Mesothelial cell of epicardium (in vitro differentiated cells): ENCODE data around the gene SLC16A5. TPM values are rescaled to one million over a fixed set of nuclear protein-coding genes. Genes with fewer than 3 reads are reported as not detected.
"Not testable (repeated sequence)": the region's sequence is repeated elsewhere in the genome, so short reads cannot be mapped to it uniquely, and the experiment has no call there.

Source experiments
- DNase-seq, 2 experiments: peaks; one replicate each; pipeline ENCODE4 v3.0.0; 2021; ENCODE audit warnings: low spot score in 2 of 2; ENCODE audit not compliant: unreplicated experiment in 2 of 2
- H3K27ac Mint-ChIP-seq: 2 replicates; pipeline ENCODE4 v1.8.0; 2021; ENCODE audit warnings: mixed read lengths
- H3K27me3 Mint-ChIP-seq: 2 replicates; pipeline ENCODE4 v1.8.0; 2021; ENCODE audit warnings: low read depth, mixed read lengths
- H3K36me3 Mint-ChIP-seq: 2 replicates; pipeline ENCODE4 v1.8.0; 2021; ENCODE audit warnings: mixed read lengths
- H3K4me1 Mint-ChIP-seq: 2 replicates; pipeline ENCODE4 v1.8.0; 2021; ENCODE audit warnings: mixed read lengths
- H3K4me3 Mint-ChIP-seq: 2 replicates; pipeline ENCODE4 v1.8.0; 2021; ENCODE audit warnings: mild to moderate bottlenecking, moderate library complexity, mixed read lengths
- H3K9me3 Mint-ChIP-seq: 2 replicates; pipeline ENCODE4 v1.8.0; 2021; ENCODE audit warnings: mixed read lengths
- CTCF ChIP-seq: fragments of 200-600 bp; sonication (generic); IDR thresholded peaks from one replicate; pipeline ENCODE4 v1.5.0; 2021; ENCODE audit warnings: antibody characterized with exemption; ENCODE audit not compliant: unreplicated experiment
- total RNA-seq: library from RNA; stranded (reverse); gene quantifications from 3 replicates; pipeline ENCODE4 v1.2.1, GENCODE V29; 2021

SLC16A5 gene
- total RNA-seq, 1 donor from 2014 or later = 46.4 TPM

DNA sequence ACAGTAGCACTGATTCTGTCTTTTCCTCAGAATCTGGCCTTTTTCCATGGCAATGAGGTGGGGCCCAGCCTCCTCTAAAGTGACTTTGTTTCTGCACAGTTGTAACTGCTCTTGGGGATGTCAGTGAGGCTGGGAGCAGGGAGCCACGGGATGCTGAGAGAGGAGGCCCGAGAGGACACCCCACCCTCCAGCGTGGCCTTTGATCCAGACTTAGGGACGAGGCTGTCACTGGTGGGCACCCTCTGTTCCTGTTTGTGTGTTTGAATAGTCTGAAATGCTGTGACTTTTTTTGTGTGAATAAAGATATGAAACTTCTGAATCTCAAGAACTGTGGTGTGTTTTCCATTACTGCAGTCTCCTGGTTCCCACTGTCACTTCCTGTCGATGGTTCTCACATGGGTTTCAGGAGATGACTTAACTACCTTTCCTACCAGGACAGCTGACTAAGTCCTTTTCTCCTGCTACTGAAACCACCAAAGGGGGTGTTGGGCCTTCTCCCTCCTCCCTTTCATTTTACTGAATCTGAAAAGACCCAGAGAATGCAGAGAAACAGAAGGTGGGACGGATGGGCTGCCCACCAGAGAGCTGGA lies 22.1 kb upstream of the SLC16A5 start:
- H3K27me3 Mint-ChIP-seq = no peaks in the 10 kb centered on the region
- peaks cover 18% of the 10 kb centered on the region for H3K36me3 Mint-ChIP-seq
- no peak overlapping the region for H3K4me3 Mint-ChIP-seq
- H3K27ac Mint-ChIP-seq = no peak overlapping the region
- H3K9me3 Mint-ChIP-seq = no peaks in the 10 kb centered on the region
- TF ChIP-seq CTCF = no peak
- H3K4me1 Mint-ChIP-seq = no peaks in the 10 kb centered on the region
- no peak for DNase-seq

GRCh38 chr17:75067856-75068255 lies 19.9 kb upstream of the SLC16A5 start:
- no peak overlapping the region for H3K27ac Mint-ChIP-seq
- no peaks in the 10 kb centered on the region for H3K27me3 Mint-ChIP-seq
- no peak for DNase-seq
- no peaks in the 10 kb centered on the region for H3K4me1 Mint-ChIP-seq
- no peak overlapping the region for H3K4me3 Mint-ChIP-seq
- TF ChIP-seq CTCF = no peak
- peaks cover 13% of the 10 kb centered on the region for H3K36me3 Mint-ChIP-seq
- no peaks in the 10 kb centered on the region for H3K9me3 Mint-ChIP-seq

GRCh38 chr17:75068750-75069149 lies 19.0 kb upstream of the SLC16A5 start:
- Mint-ChIP-seq H3K4me3 (no peak overlapping the region), H3K36me3 (peaks cover 9% of the 10 kb centered on the region), H3K27ac (no peak overlapping the region), H3K27me3 (no peaks in the 10 kb centered on the region), H3K9me3 (no peaks in the 10 kb centered on the region), H3K4me1 (peaks cover 5% of the 10 kb centered on the region)
- no peak for DNase-seq
- no peak for TF ChIP-seq CTCF

GRCh38 chr17:75069783-75070182 lies 18.0 kb upstream of the SLC16A5 start:
- Mint-ChIP-seq H3K4me3 (no peak overlapping the region), H3K27ac (no peak overlapping the region), H3K27me3 (no peaks in the 10 kb centered on the region), H3K9me3 (no peaks in the 10 kb centered on the region), H3K4me1 (peaks cover 7% of the 10 kb centered on the region), H3K36me3 (peaks cover 3% of the 10 kb centered on the region)
- DNase-seq = no peak
- peak; percentile 11 for TF ChIP-seq CTCF

- not testable (repeated sequence) for H3K4me1 Mint-ChIP-seq, H3K27ac Mint-ChIP-seq, H3K27me3 Mint-ChIP-seq, H3K4me3 Mint-ChIP-seq, H3K9me3 Mint-ChIP-seq, H3K36me3 Mint-ChIP-seq, DNase-seq
Measured at GRCh38 chr17:75071478-75072271, 16.1 kb upstream of the SLC16A5 start.

DNA sequence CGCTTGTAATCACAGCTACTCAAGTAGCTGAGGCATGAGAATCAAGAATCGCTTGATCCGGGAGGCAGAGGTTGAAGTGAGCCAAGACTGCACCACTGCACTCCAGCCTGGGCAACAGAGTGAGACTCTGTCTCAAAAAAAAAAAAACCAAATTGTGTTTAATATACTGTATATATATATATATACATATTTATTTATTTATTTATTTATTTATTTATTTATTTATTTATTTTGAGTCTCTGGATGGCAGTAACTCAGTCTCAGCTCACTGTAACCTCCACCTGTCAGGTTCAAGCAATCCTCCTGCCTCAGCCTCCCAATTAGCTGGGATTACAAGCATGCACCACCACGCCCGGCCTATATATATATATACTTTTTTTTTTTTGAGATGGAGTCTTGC lies 14.8 kb upstream of the SLC16A5 start:
- H3K27me3 Mint-ChIP-seq, H3K27ac Mint-ChIP-seq, H3K9me3 Mint-ChIP-seq, DNase-seq, H3K4me1 Mint-ChIP-seq, H3K4me3 Mint-ChIP-seq, H3K36me3 Mint-ChIP-seq: not testable (repeated sequence)
